Skeletal muscle satellite cell (primary cell): ENCODE measurements around the gene GUK1. TPM values are rescaled to one million over a fixed set of nuclear protein-coding genes. Genes with fewer than 3 reads are reported as not detected.

Experiments
- H3K27me3 ChIP-seq: 2 replicates; pipeline ENCODE4 v1.7.0; 2013; ENCODE audit warnings: low read length; ENCODE audit not compliant: control insufficient read depth, insufficient read depth
- H3K36me3 ChIP-seq: 2 replicates; pipeline ENCODE4 v1.7.0; 2013; ENCODE audit warnings: mild to moderate bottlenecking, control low read depth, low read length; ENCODE audit not compliant: insufficient read depth
- H3K4me1 ChIP-seq: 2 replicates; pipeline ENCODE4 v1.7.0; 2013; ENCODE audit warnings: low read length; ENCODE audit not compliant: control insufficient read depth, insufficient read depth
- H3K4me2 ChIP-seq: 2 replicates; pipeline ENCODE4 v1.7.0; 2013; ENCODE audit warnings: mild to moderate bottlenecking, low read length
- H3K4me3 ChIP-seq: 2 replicates; pipeline ENCODE4 v1.7.0; 2013; ENCODE audit warnings: low read length
- H3K9ac ChIP-seq: 2 replicates; pipeline ENCODE4 v1.7.0; 2013; ENCODE audit warnings: mild to moderate bottlenecking, low read depth, low read length, moderate library complexity
- H3K9me3 ChIP-seq: replicated peaks from 2 replicates; pipeline ENCODE4 v1.7.0; 2013; ENCODE audit warnings: mild to moderate bottlenecking, control low read depth, low read length
- total RNA-seq: library from RNA; depleted of rRNA; stranded (reverse); fragments of >200 nt; gene quantifications from 2 replicates; pipeline ENCODE4 v1.2.3, GENCODE V29; 2012; rRNA removed

The GUK1 gene
- total RNA-seq: 470 and 540 TPM in 2 replicates

- Histone ChIP-seq H3K9me3 (no peaks in the 10 kb centered on the region), H3K4me2 (peak within 1 kb of the TSS; percentile 97), H3K27me3 (peaks cover 23% of the 10 kb centered on the region), H3K9ac (peak within 1 kb of the TSS; percentile 100), H3K4me1 (peaks cover 30% of the 10 kb centered on the region), H3K36me3 (peaks cover 20% of the 10 kb centered on the region), H3K4me3 (peak within 1 kb of the TSS; percentile 94)
Measured at GRCh38 chr1:228139931-228140723, at the start of gene GUK1. Gene GUK1 (plus strand): TSS chr1:228140279. CDS start chr1:228140303, 24 bp downstream.

GRCh38 chr1:228090613-228091081, 49.4 kb upstream of the GUK1 start:
- H3K4me3 ChIP-seq: no peak overlapping the region
- peaks cover 63% of the 10 kb centered on the region for H3K36me3 ChIP-seq
- no peak overlapping the region for H3K9ac ChIP-seq
- peaks cover 60% of the 10 kb centered on the region for H3K4me1 ChIP-seq
- H3K27me3 ChIP-seq: no peaks in the 10 kb centered on the region
- H3K9me3 ChIP-seq: peaks cover 9% of the 10 kb centered on the region
- H3K4me2 ChIP-seq: peak overlapping the region; percentile 34

GRCh38 chr1:228091084-228091483, 49.0 kb upstream of the GUK1 start:
- H3K4me1 ChIP-seq: peaks cover 56% of the 10 kb centered on the region

GRCh38 chr1:228092342-228093049, 47.6 kb upstream of the GUK1 start:
- no peak overlapping the region for H3K9ac ChIP-seq
- no peak overlapping the region for H3K4me3 ChIP-seq
- peaks cover 75% of the 10 kb centered on the region for H3K36me3 ChIP-seq
- peaks cover 42% of the 10 kb centered on the region for H3K4me1 ChIP-seq
- H3K27me3 ChIP-seq: no peaks in the 10 kb centered on the region
- H3K4me2 ChIP-seq: no peak overlapping the region
- H3K9me3 ChIP-seq: peaks cover 9% of the 10 kb centered on the region

More at GRCh38 chr1:228091084-228091483, 49.0 kb upstream of the GUK1 start:
- no peak overlapping the region for H3K9ac ChIP-seq
- peaks cover 9% of the 10 kb centered on the region for H3K9me3 ChIP-seq
- H3K36me3 ChIP-seq: peaks cover 64% of the 10 kb centered on the region
- H3K4me2 ChIP-seq: peak overlapping the region; percentile 34
- H3K27me3 ChIP-seq: no peaks in the 10 kb centered on the region
- no peak overlapping the region for H3K4me3 ChIP-seq

- H3K27me3 ChIP-seq: no peaks in the 10 kb centered on the region
- no peak overlapping the region for H3K9ac ChIP-seq
- no peak overlapping the region for H3K4me2 ChIP-seq
- H3K4me3 ChIP-seq: no peak overlapping the region
- peaks cover 35% of the 10 kb centered on the region for H3K4me1 ChIP-seq
- peaks cover 80% of the 10 kb centered on the region for H3K36me3 ChIP-seq
- peaks cover 9% of the 10 kb centered on the region for H3K9me3 ChIP-seq
Measured at GRCh38 chr1:228093050-228093906, 46.8 kb upstream of the GUK1 start.

- H3K4me2 ChIP-seq: no peak overlapping the region
- peaks cover 86% of the 10 kb centered on the region for H3K36me3 ChIP-seq
- no peaks in the 10 kb centered on the region for H3K27me3 ChIP-seq
- peaks cover 9% of the 10 kb centered on the region for H3K9me3 ChIP-seq
- H3K4me1 ChIP-seq: peaks cover 22% of the 10 kb centered on the region
- H3K4me3 ChIP-seq: no peak overlapping the region
- no peak overlapping the region for H3K9ac ChIP-seq
Measured at GRCh38 chr1:228094432-228095016, 45.6 kb upstream of the GUK1 start.

- H3K36me3 ChIP-seq: peaks cover 88% of the 10 kb centered on the region
- no peak overlapping the region for H3K9ac ChIP-seq
- H3K4me2 ChIP-seq: no peak overlapping the region
- H3K4me1 ChIP-seq: peaks cover 16% of the 10 kb centered on the region
- peaks cover 9% of the 10 kb centered on the region for H3K9me3 ChIP-seq
- no peaks in the 10 kb centered on the region for H3K27me3 ChIP-seq
- H3K4me3 ChIP-seq: no peak overlapping the region
Measured at GRCh38 chr1:228095161-228095560, 44.9 kb upstream of the GUK1 start.

- no peak overlapping the region for H3K4me3 ChIP-seq
- H3K36me3 ChIP-seq: peaks cover 90% of the 10 kb centered on the region
- no peaks in the 10 kb centered on the region for H3K27me3 ChIP-seq
- H3K9me3 ChIP-seq: peaks cover 9% of the 10 kb centered on the region
- H3K4me2 ChIP-seq: no peak overlapping the region
- H3K4me1 ChIP-seq: peaks cover 8% of the 10 kb centered on the region
- H3K9ac ChIP-seq: no peak overlapping the region
Measured at GRCh38 chr1:228095938-228096337, 44.1 kb upstream of the GUK1 start.

- Histone ChIP-seq H3K4me1 (peaks cover 2% of the 10 kb centered on the region), H3K9ac (no peak overlapping the region), H3K36me3 (peaks cover 85% of the 10 kb centered on the region)
Measured at GRCh38 chr1:228096416-228097332, 43.4 kb upstream of the GUK1 start.

More at GRCh38 chr1:228096416-228097332, 43.4 kb upstream of the GUK1 start:
- peaks cover 9% of the 10 kb centered on the region for H3K9me3 ChIP-seq
- H3K27me3 ChIP-seq: no peaks in the 10 kb centered on the region
- no peak overlapping the region for H3K4me3 ChIP-seq
- no peak overlapping the region for H3K4me2 ChIP-seq
